NT2/D1 (cell line): ENCODE data around the gene ZNF143.

Experiments
- YY1 ChIP-seq: IDR thresholded peaks from 2 replicates; pipeline ENCODE4 v1.6.1; 2011; ENCODE audit not compliant: insufficient read length, insufficient read depth
- ZNF274 ChIP-seq: IDR thresholded peaks from 2 replicates; pipeline ENCODE4 v1.6.1; 2011; ENCODE audit warnings: mild to moderate bottlenecking, low read depth, low read length

DNA sequence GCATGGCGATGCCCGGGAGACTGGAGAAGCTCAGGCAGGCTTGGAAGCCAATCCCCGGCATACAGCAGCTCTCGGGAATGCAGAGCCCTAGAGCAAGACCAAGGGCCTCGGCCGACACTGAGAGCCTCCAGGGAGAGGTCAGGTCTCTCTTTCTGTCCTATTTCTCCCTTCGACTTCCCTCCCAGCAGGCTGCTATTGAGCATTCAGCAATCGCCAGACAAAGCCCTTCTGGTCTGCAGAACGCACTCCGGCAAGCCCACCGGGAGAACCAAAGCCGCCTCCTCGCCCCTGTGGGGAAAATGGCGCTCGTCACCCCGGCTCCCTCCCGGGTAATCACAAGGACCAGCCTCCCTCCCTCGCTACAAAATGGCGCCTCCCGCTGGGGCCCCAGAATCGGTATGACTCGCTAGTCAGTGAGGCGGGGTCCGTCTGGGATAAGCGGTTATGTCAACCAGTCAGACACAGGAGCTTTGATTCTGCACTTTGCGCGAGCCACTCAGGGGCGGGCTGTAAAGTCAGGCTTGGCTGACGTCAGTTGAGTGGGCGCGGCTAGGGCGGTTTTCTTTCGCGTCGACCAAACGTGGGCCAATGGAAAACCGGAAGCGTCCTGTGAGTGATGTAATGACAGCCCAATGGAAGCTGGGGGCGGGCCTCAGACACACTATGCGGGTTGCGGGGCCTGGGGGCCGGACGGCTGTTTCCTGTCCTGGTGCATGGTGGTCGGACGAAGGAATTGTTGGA, at the start of gene ZNF143:
- TF ChIP-seq ZNF274 = no peak
- peak; percentile 96 for TF ChIP-seq YY1
